NB4 (cell line): ENCODE measurements around the gene SGPL1.

Source experiments
- CTCF ChIP-seq: IDR thresholded peaks from one replicate; pipeline ENCODE4 v1.5.1; 2012; ENCODE audit warnings: low read depth, low read length
- MAX ChIP-seq: IDR thresholded peaks from 2 replicates; pipeline ENCODE4 v1.6.1; 2011; ENCODE audit warnings: low read depth, low read length
- MYC ChIP-seq: IDR thresholded peaks from 2 replicates; pipeline ENCODE4 v1.6.1; 2011; ENCODE audit warnings: low read depth, low read length
- POLR2A ChIP-seq: IDR thresholded peaks from 2 replicates; pipeline ENCODE4 v1.6.1; 2011; ENCODE audit warnings: mild to moderate bottlenecking; ENCODE audit not compliant: insufficient read length; ENCODE audit errors: extremely low read depth

GRCh38 chr10:70805619-70806215, 10.0 kb upstream of the SGPL1 start:
- TF ChIP-seq CTCF (no peak), POLR2A (no peak), MYC (no peak), MAX (no peak)
